Fibroblast of lung (primary cell): ENCODE measurements around the gene NRARP. TPM values are rescaled to one million over a fixed set of nuclear protein-coding genes. Genes with fewer than 3 reads are reported as not detected.

Source experiments
- DNase-seq, 2 donors: peaks; one replicate each; pipeline versions ENCODE4 v3.0.0 to v3.0.0-alpha.2; 2010; ENCODE audit warnings: low read depth in 2 of 2
- H2AFZ ChIP-seq: 2 replicates; pipeline ENCODE4 v1.5.1; 2012; ENCODE audit warnings: low read length, control low read depth, inconsistent platforms
- H3K27ac ChIP-seq: 2 replicates; pipeline ENCODE4 v1.5.1; 2011; ENCODE audit warnings: low read length, control low read depth; ENCODE audit not compliant: insufficient read depth
- H3K27me3 ChIP-seq: 2 replicates; pipeline ENCODE4 v1.5.1; 2011; ENCODE audit warnings: mild to moderate bottlenecking, low read length; ENCODE audit not compliant: control insufficient read depth, insufficient read depth
- H3K36me3 ChIP-seq: 2 replicates; pipeline ENCODE4 v1.5.1; 2011; ENCODE audit warnings: low read length; ENCODE audit not compliant: control insufficient read depth, insufficient read depth
- H3K4me1 ChIP-seq: 2 replicates; pipeline ENCODE4 v1.5.1; 2011; ENCODE audit warnings: low read length; ENCODE audit not compliant: control insufficient read depth, insufficient read depth; ENCODE audit errors: extremely low read depth
- H3K4me2 ChIP-seq: 2 replicates; pipeline ENCODE4 v1.5.1; 2011; ENCODE audit warnings: low read length, control low read depth; ENCODE audit not compliant: insufficient read depth; ENCODE audit errors: extremely low read depth
- H3K4me3 ChIP-seq, 4 experiments: fragments of 200-600 bp in 1 of 4; sonication (generic) in 1 of 4; replicated peaks in 1 of 4; 2 replicates each; pipeline ENCODE4 v1.5.1; 2011 to 2016; ENCODE audit warnings: low read length in 4 of 4, low read depth in 3 of 4, mild to moderate bottlenecking in 3 of 4, control low read depth in 2 of 4, inconsistent platforms in 1 of 4, mixed read lengths in 1 of 4; ENCODE audit not compliant: insufficient read depth in 1 of 4; ENCODE audit errors: control extremely low read depth in 1 of 4
- H3K79me2 ChIP-seq: 2 replicates; pipeline ENCODE4 v1.5.1; 2012; ENCODE audit warnings: mild to moderate bottlenecking, low read length, inconsistent platforms; ENCODE audit not compliant: control insufficient read depth, insufficient read depth
- H3K9ac ChIP-seq: 2 replicates; pipeline ENCODE4 v1.5.1; 2011; ENCODE audit warnings: mild to moderate bottlenecking, low read length, control low read depth; ENCODE audit not compliant: insufficient read depth
- H3K9me3 ChIP-seq: 2 replicates; pipeline ENCODE4 v1.5.1; 2012; ENCODE audit warnings: low read depth, low read length; ENCODE audit not compliant: control insufficient read depth, insufficient read depth
- H4K20me1 ChIP-seq: 2 replicates; pipeline ENCODE4 v1.5.1; 2011; ENCODE audit warnings: low read length; ENCODE audit not compliant: control insufficient read depth, insufficient read depth; ENCODE audit errors: extremely low read depth
- CTCF ChIP-seq, 2 donors: IDR thresholded peaks in 1 of 2; conservative IDR thresholded peaks in 1 of 2; 1 replicate in 1 of 2; 2 replicates in 1 of 2; pipeline ENCODE4 v1.5.1; 2011 to 2012; ENCODE audit warnings: low read length in 2 of 2, control low read depth in 1 of 2, inconsistent platforms in 1 of 2, low read depth in 1 of 2, mild to moderate bottlenecking in 1 of 2
- EZH2 ChIP-seq: IDR thresholded peaks from 2 replicates; pipeline ENCODE4 v1.5.1; 2012; ENCODE audit warnings: low read length, control low read depth, mild to moderate bottlenecking; ENCODE audit errors: missing control alignments
- polyA plus RNA-seq, 2 donors: library from polyadenylated mRNA; depleted of rRNA in 1 of 2; stranded (reverse) in 1 of 2; unstranded in 1 of 2; fragments of >200 nt; gene quantifications; 2 replicates each; pipeline ENCODE4 v1.2.1, GENCODE V29; 2011 to 2012; ENCODE audit warnings: missing spikeins in 1 of 2
- total RNA-seq: library from RNA; depleted of rRNA; stranded (reverse); fragments of >200 nt; gene quantifications from 2 replicates; pipeline ENCODE4 v1.2.1, GENCODE V29; 2014

The NRARP gene
- total and polyA plus RNA-seq, 2 donors (not counting 1 experiment from before 2014, with no cell fraction given) = 0.07 TPM; not detected in 1

- Histone ChIP-seq H3K79me2 (no peaks in the 10 kb centered on the region), H3K4me3 (no peak overlapping the region)
Measured at GRCh38 chr9:137293482-137294090, 8.5 kb downstream of the NRARP start.

GRCh38 chr9:137293094-137293481 lies 9.0 kb downstream of the NRARP start:
- DNase-seq = no peak
- Histone ChIP-seq H3K4me1 (peaks cover 2% of the 10 kb centered on the region), H3K27me3 (peaks cover 10% of the 10 kb centered on the region), H2AFZ (no peak overlapping the region), H3K9me3 (no peaks in the 10 kb centered on the region), H3K4me3 (no peak overlapping the region), H3K36me3 (no peaks in the 10 kb centered on the region), H3K4me2 (no peak overlapping the region), H3K9ac (no peak overlapping the region), H4K20me1 (no peaks in the 10 kb centered on the region), H3K27ac (no peak overlapping the region), H3K79me2 (no peaks in the 10 kb centered on the region)
- no peak for TF ChIP-seq EZH2
- TF ChIP-seq CTCF (conservative IDR thresholded peaks at IDR 0.05 in 1 of 2, IDR thresholded peaks at IDR 0.05 in 1 of 2; ENCODE audit: low read depth in 1 of 2, low read length in 2 of 2) = no peak

More at GRCh38 chr9:137293482-137294090, 8.5 kb downstream of the NRARP start:
- Histone ChIP-seq H3K9me3 (no peaks in the 10 kb centered on the region), H2AFZ (no peak overlapping the region), H3K4me2 (peak overlapping the region; percentile 56), H4K20me1 (no peaks in the 10 kb centered on the region), H3K9ac (no peak overlapping the region), H3K27ac (no peak overlapping the region), H3K36me3 (no peaks in the 10 kb centered on the region), H3K27me3 (peaks cover 14% of the 10 kb centered on the region), H3K4me1 (peaks cover 5% of the 10 kb centered on the region)
- TF ChIP-seq EZH2 (no peak), CTCF (conservative IDR thresholded peaks at IDR 0.05 in 1 of 2, IDR thresholded peaks at IDR 0.05 in 1 of 2; ENCODE audit: low read depth in 1 of 2, low read length in 2 of 2) (no peak)
- peak in 1 of 2 donors; percentile 61 for DNase-seq

GRCh38 chr9:137286975-137287383 lies 15.1 kb downstream of the NRARP start:
- H3K4me3 ChIP-seq = no peak overlapping the region
- no peaks in the 10 kb centered on the region for H3K79me2 ChIP-seq
- H3K4me2 ChIP-seq = no peak overlapping the region
- H4K20me1 ChIP-seq = no peaks in the 10 kb centered on the region
- H2AFZ ChIP-seq = no peak overlapping the region
- TF ChIP-seq CTCF (conservative IDR thresholded peaks at IDR 0.05 in 1 of 2, IDR thresholded peaks at IDR 0.05 in 1 of 2; ENCODE audit: low read depth in 1 of 2, low read length in 2 of 2) (peak; percentile 26 to 56), EZH2 (no peak)
- H3K4me1 ChIP-seq = no peaks in the 10 kb centered on the region
- peaks cover 3% of the 10 kb centered on the region for H3K36me3 ChIP-seq
- no peaks in the 10 kb centered on the region for H3K27me3 ChIP-seq
- H3K9me3 ChIP-seq = no peaks in the 10 kb centered on the region
- DNase-seq = peak; percentile 52 to 58
- H3K27ac ChIP-seq = no peak overlapping the region
- H3K9ac ChIP-seq = no peak overlapping the region
